Measurements from ENCODE around the gene C2orf72. TPM values are rescaled to one million over a fixed set of nuclear protein-coding genes. Genes with fewer than 3 reads are reported as not detected.

The C2orf72 gene
- total and polyA plus RNA-seq, 2 of the 13 experiments (the other 11 are each of a cell fraction or from before 2014, with no cell fraction given) = 147 to 203 TPM

GRCh38 chr2:230995821-230996220 is 41.5 kb upstream of the C2orf72 start, which contains the start of gene SPATA3:
Gene SPATA3, plus strand, starts transcription at chr2:230996121. Its CDS starts 113 bp downstream, at chr2:230996234.
- Histone ChIP-seq H3K27ac (ENCODE audit: extremely low read length, insufficient read depth, low read length) (no peak within 1 kb of the TSS), H4K20me1 (ENCODE audit: insufficient read depth, low read length) (no peaks in the 10 kb centered on the region), H3K27me3 (ENCODE audit: control insufficient read depth in 1 of 2, insufficient read depth in 2 of 2, low read length in 2 of 2) (peaks cover 3 to 35% of the 10 kb centered on the region in 2 experiments; a peak in 3 of 5 replicates), H3K4me2 (ENCODE audit: low read depth, low read length) (peak within 1 kb of the TSS; percentile 5; the same call in 1 of the 2 replicates), H2AFZ (ENCODE audit: low read length) (no peak within 1 kb of the TSS), H3K9ac (ENCODE audit: insufficient read depth, low read depth, low read length) (no peak within 1 kb of the TSS), H3K4me1 (ENCODE audit: insufficient read depth, low read length) (peaks cover 24% of the 10 kb centered on the region), H3K79me2 (ENCODE audit: insufficient read depth, low read length) (no peaks in the 10 kb centered on the region), H3K9me3 (ENCODE audit: low read length) (no peaks in the 10 kb centered on the region), H3K36me3 (replicated peaks in 1 of 2; ENCODE audit: control insufficient read depth in 1 of 2, insufficient read depth in 2 of 2, low read length in 2 of 2) (no peaks in the 10 kb centered on the region), H3K4me3 (replicated peaks in 1 of 3; ENCODE audit: insufficient read depth in 1 of 3, low read depth in 2 of 3, low read length in 3 of 3) (peak within 1 kb of the TSS in 1 of 3 experiments; percentile 4; a peak in 1 of 6 replicates)
- 34% methylated on average over 9 of the region's 9 CpGs for WGBS (ENCODE audit: low lambda C conversion rate)
- in situ Hi-C loops (cut with HindIII; ENCODE audit: extremely low pct_ligation_motif_present, low pct_unique_long_range_greater_than_20kb) (loop anchor here (5.0 kb wide), 1 partner anchor 56 kb away; no protein-coding TSS in a partner anchor), intact Hi-C loops (cut with micrococcal nuclease; ENCODE audit: unreplicated experiment) (no loop called here)
- BruUV-seq (replicated peaks) = no TSS peak
- DNase-seq (ENCODE audit: low spot score) = no peak
- no peak for FAIRE-seq
- ATAC-seq = peak; percentile 27
- CTCF ChIA-PET (ENCODE audit: low intra/inter-chr PET ratio, low total read pairs) = no interaction called here
- POLR2A ChIA-PET = interaction anchor here (1.5 kb wide), 1 partner anchor 55 kb away, joined by 7 read pairs; no protein-coding TSS in a partner anchor
- TF ChIP-seq, protein P1, sequence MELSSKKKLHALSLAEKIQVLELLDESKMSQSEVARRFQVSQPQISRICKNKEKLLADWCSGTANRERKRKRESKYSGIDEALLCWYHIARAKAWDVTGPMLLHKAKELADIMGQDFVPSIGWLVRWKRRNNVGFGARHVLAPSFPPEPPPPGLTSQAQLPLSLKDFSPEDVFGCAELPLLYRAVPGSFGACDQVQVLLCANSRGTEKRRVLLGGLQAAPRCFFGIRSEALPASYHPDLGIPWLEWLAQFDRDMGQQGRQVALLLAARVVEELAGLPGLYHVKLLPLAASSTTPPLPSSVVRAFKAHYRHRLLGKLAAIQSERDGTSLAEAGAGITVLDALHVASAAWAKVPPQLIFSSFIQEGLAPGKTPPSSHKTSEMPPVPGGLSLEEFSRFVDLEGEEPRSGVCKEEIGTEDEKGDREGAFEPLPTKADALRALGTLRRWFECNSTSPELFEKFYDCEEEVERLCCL (CRISPR knock-in tag; IDR thresholded peaks at IDR 0.05; ENCODE audit: borderline replicate concordance) = no peak
- TF ChIP-seq ZNF737 (CRISPR knock-in tag; IDR thresholded peaks at IDR 0.05; ENCODE audit: borderline replicate concordance) (no peak), ZSCAN21 (CRISPR knock-in tag; IDR thresholded peaks at IDR 0.05; ENCODE audit: borderline replicate concordance) (no peak), CAMTA2 (CRISPR knock-in tag; IDR thresholded peaks at IDR 0.05; ENCODE audit: borderline replicate concordance) (no peak), ZNF7 (CRISPR knock-in tag; IDR thresholded peaks at IDR 0.05) (no peak), HDAC1 (CRISPR knock-in tag; IDR thresholded peaks at IDR 0.05) (no peak), SCMH1 (CRISPR knock-in tag; IDR thresholded peaks at IDR 0.05; ENCODE audit: borderline replicate concordance) (no peak), STAT5B (CRISPR knock-in tag; IDR thresholded peaks at IDR 0.05) (no peak), NRL (CRISPR knock-in tag; IDR thresholded peaks at IDR 0.05; ENCODE audit: borderline replicate concordance) (0 out of 2 replicates have a peak, but pooled peaks have one; percentile 16), ZSCAN25 (CRISPR knock-in tag; IDR thresholded peaks at IDR 0.05) (no peak), ZNF280B (CRISPR knock-in tag; IDR thresholded peaks at IDR 0.05; ENCODE audit: borderline replicate concordance) (peak; percentile 60; the same call in 1 of the 2 replicates), GPN1 (CRISPR knock-in tag; IDR thresholded peaks at IDR 0.05; ENCODE audit: borderline replicate concordance) (no peak), U2AF1 (optimal IDR thresholded peaks at IDR 0.05; ENCODE audit: low read depth, low read length) (no peak), XRCC5 (optimal IDR thresholded peaks at IDR 0.05; ENCODE audit: low read length) (peak; percentile 9), ZNF205 (CRISPR knock-in tag; IDR thresholded peaks at IDR 0.05) (no peak), KLF16 (CRISPR knock-in tag; IDR thresholded peaks at IDR 0.05) (no peak), IRX3 (CRISPR knock-in tag; IDR thresholded peaks at IDR 0.05; ENCODE audit: borderline replicate concordance, low read depth) (no peak), POLR2AphosphoS2 (IDR thresholded peaks at IDR 0.05; ENCODE audit: low read depth, low read length) (no peak), HOXA9 (CRISPR knock-in tag; IDR thresholded peaks at IDR 0.05; ENCODE audit: borderline replicate concordance) (no peak), ZNF276 (CRISPR knock-in tag; IDR thresholded peaks at IDR 0.05; ENCODE audit: low read depth) (no peak)

All from HepG2 (cell line).